HepG2 (cell line): ENCODE measurements around the gene ATP1B2. TPM values are rescaled to one million over a fixed set of nuclear protein-coding genes. Genes with fewer than 3 reads are reported as not detected.

Experiments used
- ERF ChIP-seq: IDR thresholded peaks from 2 replicates; pipeline ENCODE4 v1.6.1; 2018; ENCODE audit warnings: missing biosample characterization, missing genetic modification reagents
- IRF1 ChIP-seq: sonication (generic); formaldehyde crosslinking; IDR thresholded peaks from 2 replicates; pipeline ENCODE4 v1.4.0; 2020; ENCODE audit warnings: low read depth, mild to moderate bottlenecking, missing genetic modification reagents
- KDM5B ChIP-seq: sonication (generic); formaldehyde crosslinking; IDR thresholded peaks from 2 replicates; pipeline ENCODE4 v1.4.0; 2020; ENCODE audit warnings: missing genetic modification reagents, mild to moderate bottlenecking, borderline replicate concordance
- KMT2B ChIP-seq: IDR thresholded peaks from 2 replicates; pipeline ENCODE4 v1.6.1; 2016; ENCODE audit warnings: missing genetic modification reagents, missing compliant biosample characterization
- MEIS2 ChIP-seq: sonication (generic); formaldehyde crosslinking; IDR thresholded peaks from 2 replicates; pipeline ENCODE4 v1.9.0; 2021; ENCODE audit warnings: mild to moderate bottlenecking, missing genetic modification reagents
- MXD4 ChIP-seq: IDR thresholded peaks from 2 replicates; pipeline ENCODE4 v1.6.1; 2016; ENCODE audit warnings: mild to moderate bottlenecking, missing biosample characterization, missing genetic modification reagents
- NFIC ChIP-seq: IDR thresholded peaks from 2 replicates; pipeline ENCODE4 v1.6.1; 2012; ENCODE audit warnings: mild to moderate bottlenecking, low read length, inconsistent platforms
- SYNCRIP ChIP-seq: fragments of 200-400 bp; formaldehyde crosslinking; IDR thresholded peaks from 2 replicates; pipeline ENCODE4 v1.6.1; 2018; ENCODE audit warnings: mild to moderate bottlenecking, low read depth, low read length; ENCODE audit not compliant: insufficient read depth
- TARDBP ChIP-seq: sonication (generic); formaldehyde crosslinking; IDR thresholded peaks from 2 replicates; pipeline ENCODE4 v1.8.0; 2022; ENCODE audit warnings: mild to moderate bottlenecking, missing genetic modification reagents
- TSC22D2 ChIP-seq: sonication (generic); formaldehyde crosslinking; IDR thresholded peaks from 2 replicates; pipeline ENCODE4 v1.5.1; 2020; ENCODE audit warnings: missing genetic modification reagents, mild to moderate bottlenecking, borderline replicate concordance
- ZFP36L1 ChIP-seq: sonication (generic); formaldehyde crosslinking; IDR thresholded peaks from 2 replicates; pipeline ENCODE4 v1.8.0; 2022; ENCODE audit warnings: mild to moderate bottlenecking, missing genetic modification reagents, moderate library complexity
- ZNF232 ChIP-seq: sonication (generic); formaldehyde crosslinking; IDR thresholded peaks from 2 replicates; pipeline ENCODE4 v1.4.0; 2020; ENCODE audit warnings: missing genetic modification reagents, borderline replicate concordance
- ZNF446 ChIP-seq: sonication (generic); formaldehyde crosslinking; IDR thresholded peaks from 2 replicates; pipeline ENCODE4 v1.5.0; 2020; ENCODE audit warnings: mild to moderate bottlenecking, missing genetic modification reagents
- ZNF543 ChIP-seq: sonication (generic); formaldehyde crosslinking; IDR thresholded peaks from 2 replicates; pipeline ENCODE4 v1.4.0; 2020; ENCODE audit warnings: mild to moderate bottlenecking, missing genetic modification reagents
- ZNF546 ChIP-seq: sonication (generic); formaldehyde crosslinking; conservative IDR thresholded peaks from 2 replicates; pipeline ENCODE4 v1.8.1; 2023; ENCODE audit warnings: mild to moderate bottlenecking, missing genetic modification reagents
- ZNF549 ChIP-seq: sonication (generic); formaldehyde crosslinking; IDR thresholded peaks from 2 replicates; pipeline ENCODE4 v1.5.0; 2020; ENCODE audit warnings: missing genetic modification reagents
- polyA plus RNA-seq, 8 experiments: library from polyadenylated mRNA; depleted of rRNA in 3 of 8; stranded (reverse) in 7 of 8; unstranded in 1 of 8; fragments of >200 nt; fragmentation: Illumina TruSeq in 4 of 8; extraction: Trizol in 4 of 8; gene quantifications; 2 replicates each; pipeline versions ENCODE4 v1.2.1 to v1.2.3, GENCODE V29; 2011 to 2016; ENCODE audit warnings: low read depth in 4 of 8, missing spikeins in 1 of 8, mixed read lengths in 1 of 8; ENCODE audit not compliant: insufficient read depth in 1 of 8
- total RNA-seq, 5 experiments: library from RNA; depleted of rRNA; stranded (reverse); fragments of >200 nt; fragmentation: Illumina TruSeq; extraction: Trizol; gene quantifications; 2 replicates each; pipeline ENCODE4 v1.2.3, GENCODE V29; 2016; ENCODE audit warnings: low read depth in 1 of 5
- TF ChIP-seq, protein P1 (sequence below): sonication (generic); formaldehyde crosslinking; IDR thresholded peaks from 2 replicates; pipeline ENCODE4 v1.8.0; 2022; ENCODE audit warnings: mild to moderate bottlenecking, missing genetic modification reagents; ENCODE audit not compliant: insufficient replicate concordance
- TF ChIP-seq, protein P2 (sequence below): sonication (generic); formaldehyde crosslinking; IDR thresholded peaks from 2 replicates; pipeline ENCODE4 v1.4.0; 2020; ENCODE audit warnings: missing genetic modification reagents
- TF ChIP-seq, protein P3 (sequence below): IDR thresholded peaks from 2 replicates; pipeline ENCODE4 v1.6.1; 2012; ENCODE audit warnings: inconsistent platforms

ATP1B2 gene
- total and polyA plus RNA-seq, 2 of the 13 experiments (the other 11 are each of a cell fraction or from before 2014, with no cell fraction given), result not detected

- TF ChIP-seq ZFP36L1 (CRISPR knock-in tag), result no peak
- peak; percentile 56; the same call in 1 of the 2 replicates for TF ChIP-seq ZNF543
- peak; percentile 76; the same call in 1 of the 2 replicates for TF ChIP-seq ZNF232
- peak; percentile 71; the same call in 1 of the 2 replicates for TF ChIP-seq NFIC
- TF ChIP-seq MEIS2 (CRISPR knock-in tag), result peak; percentile 20; the same call in 1 of the 2 replicates
- 0 out of 2 replicates have a peak, but pooled peaks have one; percentile 63 for TF ChIP-seq ZNF546 (CRISPR knock-in tag)
- no peak for TF ChIP-seq KDM5B (CRISPR knock-in tag)
- TF ChIP-seq TARDBP, result peak; percentile 54; the same call in 1 of the 2 replicates
- no peak for TF ChIP-seq SYNCRIP
- no peak for TF ChIP-seq TSC22D2 (CRISPR knock-in tag)
- TF ChIP-seq, protein P1, sequence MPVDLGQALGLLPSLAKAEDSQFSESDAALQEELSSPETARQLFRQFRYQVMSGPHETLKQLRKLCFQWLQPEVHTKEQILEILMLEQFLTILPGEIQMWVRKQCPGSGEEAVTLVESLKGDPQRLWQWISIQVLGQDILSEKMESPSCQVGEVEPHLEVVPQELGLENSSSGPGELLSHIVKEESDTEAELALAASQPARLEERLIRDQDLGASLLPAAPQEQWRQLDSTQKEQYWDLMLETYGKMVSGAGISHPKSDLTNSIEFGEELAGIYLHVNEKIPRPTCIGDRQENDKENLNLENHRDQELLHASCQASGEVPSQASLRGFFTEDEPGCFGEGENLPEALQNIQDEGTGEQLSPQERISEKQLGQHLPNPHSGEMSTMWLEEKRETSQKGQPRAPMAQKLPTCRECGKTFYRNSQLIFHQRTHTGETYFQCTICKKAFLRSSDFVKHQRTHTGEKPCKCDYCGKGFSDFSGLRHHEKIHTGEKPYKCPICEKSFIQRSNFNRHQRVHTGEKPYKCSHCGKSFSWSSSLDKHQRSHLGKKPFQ (CRISPR knock-in tag), result peak; percentile 68
- TF ChIP-seq, protein P2, sequence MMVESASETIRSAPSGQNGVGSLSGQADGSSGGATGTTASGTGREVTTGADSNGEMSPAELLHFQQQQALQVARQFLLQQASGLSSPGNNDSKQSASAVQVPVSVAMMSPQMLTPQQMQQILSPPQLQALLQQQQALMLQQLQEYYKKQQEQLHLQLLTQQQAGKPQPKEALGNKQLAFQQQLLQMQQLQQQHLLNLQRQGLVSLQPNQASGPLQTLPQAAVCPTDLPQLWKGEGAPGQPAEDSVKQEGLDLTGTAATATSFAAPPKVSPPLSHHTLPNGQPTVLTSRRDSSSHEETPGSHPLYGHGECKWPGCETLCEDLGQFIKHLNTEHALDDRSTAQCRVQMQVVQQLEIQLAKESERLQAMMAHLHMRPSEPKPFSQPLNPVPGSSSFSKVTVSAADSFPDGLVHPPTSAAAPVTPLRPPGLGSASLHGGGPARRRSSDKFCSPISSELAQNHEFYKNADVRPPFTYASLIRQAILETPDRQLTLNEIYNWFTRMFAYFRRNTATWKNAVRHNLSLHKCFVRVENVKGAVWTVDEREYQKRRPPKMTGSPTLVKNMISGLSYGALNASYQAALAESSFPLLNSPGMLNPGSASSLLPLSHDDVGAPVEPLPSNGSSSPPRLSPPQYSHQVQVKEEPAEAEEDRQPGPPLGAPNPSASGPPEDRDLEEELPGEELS (CRISPR knock-in tag), result 0 out of 2 replicates have a peak, but pooled peaks have one; percentile 31
- no peak for TF ChIP-seq KMT2B (CRISPR knock-in tag)
- no peak for TF ChIP-seq IRF1 (CRISPR knock-in tag)
- TF ChIP-seq ERF (CRISPR knock-in tag), result 0 out of 2 replicates have a peak, but pooled peaks have one; percentile 5
- TF ChIP-seq, protein P3, sequence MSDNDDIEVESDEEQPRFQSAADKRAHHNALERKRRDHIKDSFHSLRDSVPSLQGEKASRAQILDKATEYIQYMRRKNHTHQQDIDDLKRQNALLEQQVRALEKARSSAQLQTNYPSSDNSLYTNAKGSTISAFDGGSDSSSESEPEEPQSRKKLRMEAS, result peak; percentile 68
- no peak for TF ChIP-seq ZNF549
- no peak for TF ChIP-seq ZNF446 (CRISPR knock-in tag)
- TF ChIP-seq MXD4 (CRISPR knock-in tag), result 0 out of 2 replicates have a peak, but pooled peaks have one; percentile 14
These were observed 35.7 kb downstream of the ATP1B2 start (continued) for GRCh38 chr17:7686222-7687071.
